Measurements from ENCODE around the gene LHFPL6. TPM values are rescaled to one million over a fixed set of nuclear protein-coding genes. Genes with fewer than 3 reads are reported as not detected.
A peak's percentile ranks its signal among the peaks of the same experiment; 100 is the strongest.

The LHFPL6 gene
- total RNA-seq, 2 donors from 2014 or later: 1.1 to 7.5 TPM

DNA sequence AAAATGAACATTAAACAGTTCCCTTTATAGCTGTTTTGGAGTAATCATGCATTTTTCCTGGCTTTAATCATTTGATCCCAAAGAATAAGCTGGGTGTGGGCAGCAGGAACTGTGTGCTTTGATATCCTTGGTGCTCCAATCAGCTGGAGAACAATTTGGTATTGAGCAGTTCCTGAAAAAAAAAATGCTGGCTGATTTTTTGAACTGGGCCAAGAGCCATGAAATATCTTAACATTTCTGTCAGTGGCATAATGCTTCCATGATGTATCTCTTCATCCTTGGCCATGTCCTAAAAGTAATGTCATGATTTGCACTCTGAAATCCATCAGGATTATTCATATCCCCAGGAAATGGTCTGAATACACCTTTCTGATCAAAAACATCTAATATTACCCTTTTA lies 134.7 kb downstream of the LHFPL6 start:
- Mint-ChIP-seq H3K4me3 (no peak overlapping the region), H3K36me3 (ENCODE audit: low read depth) (no peaks in the 10 kb centered on the region), H3K9me3 (no peaks in the 10 kb centered on the region), H3K4me1 (no peaks in the 10 kb centered on the region), H3K27ac (no peak overlapping the region), H3K27me3 (peaks cover 26% of the 10 kb centered on the region)
- ATAC-seq (replicated peaks): no peak

- Mint-ChIP-seq H3K9me3 (no peaks in the 10 kb centered on the region), H3K4me1 (no peaks in the 10 kb centered on the region), H3K36me3 (ENCODE audit: low read depth) (no peaks in the 10 kb centered on the region), H3K4me3 (no peak overlapping the region), H3K27me3 (peaks cover 13% of the 10 kb centered on the region), H3K27ac (no peak overlapping the region)
- ATAC-seq (replicated peaks): no peak
These were observed 139.4 kb downstream of the LHFPL6 start for GRCh38 chr13:39463611-39464010.

DNA sequence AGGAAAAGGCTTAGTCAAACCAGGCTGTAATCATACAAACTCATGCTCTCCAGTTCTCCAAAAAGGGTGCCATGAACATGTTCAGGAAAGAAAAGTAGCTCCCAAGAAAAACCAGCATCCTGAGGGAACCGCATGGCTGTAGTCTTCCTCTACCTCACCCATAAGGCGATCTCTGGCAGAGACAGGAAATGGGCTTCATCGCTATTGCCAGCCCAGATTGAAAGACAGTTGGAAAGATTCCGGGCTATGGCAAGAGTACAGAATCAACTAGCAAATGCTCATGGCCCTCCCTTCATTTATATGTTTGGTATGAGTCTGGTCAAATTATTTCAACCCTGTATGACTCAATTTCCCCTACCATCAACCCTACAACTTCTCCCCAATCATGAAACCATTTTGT lies 140.1 kb downstream of the LHFPL6 start:
- Mint-ChIP-seq H3K27ac (no peak overlapping the region), H3K36me3 (ENCODE audit: low read depth) (no peaks in the 10 kb centered on the region), H3K4me3 (no peak overlapping the region), H3K9me3 (no peaks in the 10 kb centered on the region), H3K27me3 (peaks cover 15% of the 10 kb centered on the region), H3K4me1 (no peaks in the 10 kb centered on the region)
- ATAC-seq (replicated peaks): no peak

GRCh38 chr13:39462428-39462827 lies 140.6 kb downstream of the LHFPL6 start:
- Mint-ChIP-seq H3K4me1 (no peaks in the 10 kb centered on the region), H3K36me3 (ENCODE audit: low read depth) (no peaks in the 10 kb centered on the region), H3K9me3 (no peaks in the 10 kb centered on the region), H3K4me3 (no peak overlapping the region), H3K27me3 (peaks cover 14% of the 10 kb centered on the region), H3K27ac (no peak overlapping the region)
- no peak for ATAC-seq (replicated peaks)

- Mint-ChIP-seq H3K4me1 (no peaks in the 10 kb centered on the region), H3K36me3 (ENCODE audit: low read depth) (no peaks in the 10 kb centered on the region), H3K9me3 (no peaks in the 10 kb centered on the region), H3K27me3 (peaks cover 17% of the 10 kb centered on the region), H3K4me3 (no peak overlapping the region), H3K27ac (no peak overlapping the region)
- ATAC-seq (replicated peaks): no peak
These were observed 141.2 kb downstream of the LHFPL6 start for GRCh38 chr13:39461685-39462266.

- Mint-ChIP-seq H3K4me1 (no peaks in the 10 kb centered on the region), H3K27ac (no peak overlapping the region), H3K4me3 (no peak overlapping the region), H3K27me3 (peaks cover 22% of the 10 kb centered on the region), H3K9me3 (no peaks in the 10 kb centered on the region), H3K36me3 (ENCODE audit: low read depth) (no peaks in the 10 kb centered on the region)
- ATAC-seq (replicated peaks): no peak
These were observed 145.7 kb downstream of the LHFPL6 start for GRCh38 chr13:39457274-39457673.

DNA sequence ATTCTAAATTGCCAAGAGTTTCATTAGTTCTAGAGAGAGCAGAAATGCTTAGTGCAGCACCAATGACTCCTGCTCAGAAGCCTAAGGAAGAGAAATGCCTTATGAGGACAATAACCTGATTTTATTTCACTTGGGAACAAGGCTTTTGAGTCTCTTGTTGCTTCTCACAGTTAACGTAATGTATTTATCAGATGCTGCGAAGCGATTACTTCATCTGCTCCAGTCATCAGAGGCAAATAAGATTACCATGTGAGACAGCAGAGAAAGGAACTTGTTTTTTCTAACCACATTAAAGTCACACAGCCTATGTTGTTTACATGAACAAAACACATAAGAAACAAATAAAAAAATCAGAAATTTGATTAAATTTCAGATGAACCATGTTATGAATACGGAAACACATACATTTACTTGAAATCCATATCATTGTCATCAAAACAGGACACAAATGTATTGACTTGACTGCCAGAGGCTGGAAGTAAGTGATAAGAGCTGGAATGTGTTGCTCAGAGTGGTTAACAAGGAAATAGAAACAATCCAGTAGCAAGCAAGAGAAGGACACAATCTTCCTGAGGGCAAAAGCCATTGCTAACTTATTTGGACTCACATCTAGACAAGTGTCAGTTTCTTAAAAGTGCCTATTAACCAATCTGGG lies 147.3 kb downstream of the LHFPL6 start:
- Mint-ChIP-seq H3K27me3 (peaks cover 19% of the 10 kb centered on the region), H3K27ac (no peak overlapping the region), H3K4me3 (no peak overlapping the region), H3K36me3 (ENCODE audit: low read depth) (no peaks in the 10 kb centered on the region), H3K4me1 (no peaks in the 10 kb centered on the region), H3K9me3 (no peaks in the 10 kb centered on the region)
- ATAC-seq (replicated peaks): no peak

DNA sequence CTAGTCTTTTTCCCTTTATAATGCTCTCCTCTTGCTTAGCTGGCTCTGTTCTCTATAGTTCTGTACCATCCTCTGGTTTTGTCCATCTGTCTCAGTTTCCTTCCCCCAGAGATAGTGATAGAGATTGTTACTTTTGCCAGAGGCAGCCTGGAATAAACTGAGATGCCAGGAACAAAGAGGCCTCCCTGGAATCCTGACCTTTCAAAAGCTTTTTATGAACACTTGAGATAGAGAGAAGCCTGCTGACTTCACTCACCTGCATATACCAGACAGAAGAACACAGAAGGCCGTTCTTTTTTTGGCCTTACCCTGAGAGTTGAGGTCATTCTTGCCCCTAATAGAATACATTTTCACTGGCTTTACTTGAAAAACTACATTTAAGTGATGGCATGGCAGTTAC lies 150.2 kb downstream of the LHFPL6 start:
- ATAC-seq (replicated peaks): no peak
- Mint-ChIP-seq H3K27ac (no peak overlapping the region), H3K4me1 (no peaks in the 10 kb centered on the region), H3K36me3 (ENCODE audit: low read depth) (no peaks in the 10 kb centered on the region), H3K9me3 (no peaks in the 10 kb centered on the region), H3K4me3 (no peak overlapping the region), H3K27me3 (peaks cover 15% of the 10 kb centered on the region)

GRCh38 chr13:39452417-39452816 lies 150.6 kb downstream of the LHFPL6 start:
- Mint-ChIP-seq H3K36me3 (ENCODE audit: low read depth) (no peaks in the 10 kb centered on the region), H3K4me3 (no peak overlapping the region), H3K9me3 (no peaks in the 10 kb centered on the region), H3K4me1 (no peaks in the 10 kb centered on the region), H3K27me3 (peaks cover 14% of the 10 kb centered on the region), H3K27ac (no peak overlapping the region)
- no peak for ATAC-seq (replicated peaks)

DNA sequence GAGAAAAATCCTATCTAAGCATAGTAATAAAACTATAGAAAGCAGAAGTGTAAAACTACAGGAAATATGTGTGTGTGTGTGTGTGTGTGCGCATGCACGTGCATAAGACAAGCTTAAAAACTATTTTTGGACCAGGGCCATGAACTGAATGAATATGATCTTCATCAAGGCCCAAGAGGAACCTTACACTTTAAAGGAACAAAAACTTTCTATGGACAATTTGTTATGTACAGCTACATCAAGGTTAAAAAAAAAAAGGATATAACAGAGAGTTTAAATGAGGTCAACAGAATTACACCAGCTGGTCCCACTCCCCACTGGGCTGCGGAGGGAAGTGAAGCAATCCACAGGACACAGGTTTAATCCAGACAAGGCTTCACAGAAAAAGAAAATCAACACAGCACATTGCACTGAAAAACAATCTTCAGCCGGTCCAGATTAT lies 151.1 kb downstream of the LHFPL6 start:
- Mint-ChIP-seq H3K27ac (no peak overlapping the region), H3K4me1 (no peaks in the 10 kb centered on the region), H3K4me3 (no peak overlapping the region), H3K9me3 (no peaks in the 10 kb centered on the region), H3K36me3 (ENCODE audit: low read depth) (no peaks in the 10 kb centered on the region), H3K27me3 (peaks cover 11% of the 10 kb centered on the region)
- ATAC-seq (replicated peaks): no peak

- Mint-ChIP-seq H3K9me3 (no peaks in the 10 kb centered on the region), H3K4me1 (no peaks in the 10 kb centered on the region), H3K27me3 (peaks cover 12% of the 10 kb centered on the region), H3K4me3 (no peak overlapping the region), H3K27ac (no peak overlapping the region), H3K36me3 (ENCODE audit: low read depth) (no peaks in the 10 kb centered on the region)
- ATAC-seq (replicated peaks): no peak
These were observed 151.7 kb downstream of the LHFPL6 start for GRCh38 chr13:39451301-39451700.

DNA sequence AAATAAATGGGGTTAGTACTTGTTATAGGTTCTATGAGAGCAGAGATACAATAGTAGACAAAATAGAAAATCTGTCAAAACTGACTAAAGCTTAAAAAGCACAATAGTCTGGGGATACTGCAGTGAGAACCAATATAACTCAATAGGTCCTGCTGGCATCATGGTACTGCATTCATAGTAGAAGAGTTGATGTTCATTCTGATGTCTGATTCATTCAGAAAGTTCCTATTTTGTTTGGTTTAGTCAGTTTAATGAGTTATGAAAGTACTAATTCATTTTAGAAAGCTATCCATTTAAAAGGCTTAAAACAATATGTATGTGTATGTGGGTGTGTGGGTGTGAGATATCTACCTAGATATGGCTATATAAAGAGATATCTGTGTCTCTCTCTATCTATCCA lies 152.8 kb downstream of the LHFPL6 start:
- Mint-ChIP-seq H3K9me3 (no peaks in the 10 kb centered on the region), H3K36me3 (ENCODE audit: low read depth) (no peaks in the 10 kb centered on the region)
- ATAC-seq (replicated peaks): peak; percentile 23

GRCh38 chr13:39448834-39449233 lies 154.2 kb downstream of the LHFPL6 start:
- Mint-ChIP-seq H3K36me3 (ENCODE audit: low read depth) (no peaks in the 10 kb centered on the region), H3K4me1 (no peaks in the 10 kb centered on the region), H3K27me3 (peaks cover 20% of the 10 kb centered on the region), H3K27ac (no peak overlapping the region), H3K4me3 (no peak overlapping the region), H3K9me3 (no peaks in the 10 kb centered on the region)
- ATAC-seq (replicated peaks): no peak

More for the DNA sequence above, 152.8 kb downstream of the LHFPL6 start:
- no peak overlapping the region for H3K27ac Mint-ChIP-seq
- no peaks in the 10 kb centered on the region for H3K4me1 Mint-ChIP-seq
- no peak overlapping the region for H3K4me3 Mint-ChIP-seq
- peaks cover 14% of the 10 kb centered on the region for H3K27me3 Mint-ChIP-seq

DNA sequence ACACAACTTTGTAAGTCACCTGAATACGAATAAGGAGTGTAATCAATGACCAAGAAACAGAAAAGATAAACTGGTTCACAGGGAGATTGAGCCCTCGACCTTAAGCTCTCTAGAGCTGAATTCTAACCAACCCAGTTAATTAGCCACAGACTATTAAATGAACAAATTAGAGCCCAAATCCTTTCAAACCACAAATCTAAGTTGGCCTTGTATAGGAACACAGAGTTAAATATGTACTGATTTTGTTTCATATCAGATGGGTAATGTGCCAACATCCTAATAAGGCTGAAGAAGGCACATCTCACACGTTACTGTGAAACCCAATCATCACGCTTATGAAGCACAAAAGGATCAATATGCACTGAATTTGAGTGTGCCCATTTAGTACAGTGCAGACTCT lies 156.1 kb downstream of the LHFPL6 start:
- H3K9me3 Mint-ChIP-seq: no peaks in the 10 kb centered on the region
- no peaks in the 10 kb centered on the region for H3K36me3 Mint-ChIP-seq (ENCODE audit: low read depth)
- ATAC-seq (replicated peaks): no peak
- no peaks in the 10 kb centered on the region for H3K4me1 Mint-ChIP-seq
- no peak overlapping the region for H3K27ac Mint-ChIP-seq
- H3K4me3 Mint-ChIP-seq: no peak overlapping the region
- peaks cover 15% of the 10 kb centered on the region for H3K27me3 Mint-ChIP-seq

GRCh38 chr13:39444866-39445265 lies 158.1 kb downstream of the LHFPL6 start:
- no peak for ATAC-seq (replicated peaks)
- Mint-ChIP-seq H3K9me3 (peaks cover 3% of the 10 kb centered on the region), H3K4me1 (no peaks in the 10 kb centered on the region), H3K27me3 (peaks cover 15% of the 10 kb centered on the region), H3K4me3 (no peak overlapping the region), H3K36me3 (ENCODE audit: low read depth) (no peaks in the 10 kb centered on the region), H3K27ac (no peak overlapping the region)

All from activated T-helper 17 cell treated with anti-CD3 and anti-CD28 coated beads, Interleukin-2, amount 50 U/mL, for 72 hours (primary cell).